Uterus (tissue), 2 donors: ENCODE results near the gene VSIR.

ENCODE experiments used
- CTCF ChIP-seq, 4 experiments: fragments of 200-600 bp in 2 of 4; fragments of 450-650 bp in 2 of 4; sonication (generic) in 2 of 4; IDR thresholded peaks; one replicate each; pipeline ENCODE4 v1.5.1; 2016 to 2019; ENCODE audit warnings: antibody characterized with exemption in 4 of 4, mild to moderate bottlenecking in 2 of 4, moderate library complexity in 1 of 4
- POLR2A ChIP-seq, 2 donors: fragments of 450-650 bp; IDR thresholded peaks; one replicate each; pipeline ENCODE4 v1.6.1; 2016; ENCODE audit warnings: antibody characterized with exemption in 2 of 2, mild to moderate bottlenecking in 1 of 2, moderate library complexity in 1 of 2

GRCh38 chr10:71753960-71754505, 19.3 kb downstream of the VSIR start:
- TF ChIP-seq CTCF (IDR thresholded peaks at IDR 0.05): no peak
- no peak for TF ChIP-seq POLR2A (IDR thresholded peaks at IDR 0.05)
